ENCODE measurements around the gene ANKRD17. TPM values are rescaled to one million over a fixed set of nuclear protein-coding genes. Genes with fewer than 3 reads are reported as not detected.

ANKRD17 gene
- total RNA-seq, 1 donor = 80.7 TPM

DNA sequence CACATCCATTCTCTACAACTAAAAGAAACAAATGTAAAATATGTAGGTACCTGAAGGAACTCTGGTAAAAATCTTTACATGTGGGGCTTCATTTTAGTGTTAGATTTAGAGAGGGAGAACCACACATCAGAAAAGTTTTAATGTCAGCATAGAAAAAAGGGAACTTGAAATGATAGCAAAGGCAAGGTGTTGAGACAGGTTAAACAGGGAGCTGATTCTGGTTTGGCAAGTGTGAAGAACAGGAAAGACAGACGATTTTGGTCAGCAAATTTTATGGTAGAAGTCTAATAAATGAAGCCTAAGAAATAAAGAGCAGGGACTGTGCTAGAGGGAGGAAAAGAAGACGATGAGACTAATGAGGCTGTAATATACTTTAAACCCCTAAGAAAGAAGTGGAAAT, 121.5 kb downstream of the ANKRD17 start:
- H3K4me3 ChIP-seq (ENCODE audit: low read depth, low read length) = no peak overlapping the region
- DNase-seq (ENCODE audit: low read depth) = no peak
- TF ChIP-seq, protein P1, sequence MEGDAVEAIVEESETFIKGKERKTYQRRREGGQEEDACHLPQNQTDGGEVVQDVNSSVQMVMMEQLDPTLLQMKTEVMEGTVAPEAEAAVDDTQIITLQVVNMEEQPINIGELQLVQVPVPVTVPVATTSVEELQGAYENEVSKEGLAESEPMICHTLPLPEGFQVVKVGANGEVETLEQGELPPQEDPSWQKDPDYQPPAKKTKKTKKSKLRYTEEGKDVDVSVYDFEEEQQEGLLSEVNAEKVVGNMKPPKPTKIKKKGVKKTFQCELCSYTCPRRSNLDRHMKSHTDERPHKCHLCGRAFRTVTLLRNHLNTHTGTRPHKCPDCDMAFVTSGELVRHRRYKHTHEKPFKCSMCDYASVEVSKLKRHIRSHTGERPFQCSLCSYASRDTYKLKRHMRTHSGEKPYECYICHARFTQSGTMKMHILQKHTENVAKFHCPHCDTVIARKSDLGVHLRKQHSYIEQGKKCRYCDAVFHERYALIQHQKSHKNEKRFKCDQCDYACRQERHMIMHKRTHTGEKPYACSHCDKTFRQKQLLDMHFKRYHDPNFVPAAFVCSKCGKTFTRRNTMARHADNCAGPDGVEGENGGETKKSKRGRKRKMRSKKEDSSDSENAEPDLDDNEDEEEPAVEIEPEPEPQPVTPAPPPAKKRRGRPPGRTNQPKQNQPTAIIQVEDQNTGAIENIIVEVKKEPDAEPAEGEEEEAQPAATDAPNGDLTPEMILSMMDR (IDR thresholded peaks at IDR 0.05; ENCODE audit: insufficient read depth, low read depth, low read length) = no peak

DNA sequence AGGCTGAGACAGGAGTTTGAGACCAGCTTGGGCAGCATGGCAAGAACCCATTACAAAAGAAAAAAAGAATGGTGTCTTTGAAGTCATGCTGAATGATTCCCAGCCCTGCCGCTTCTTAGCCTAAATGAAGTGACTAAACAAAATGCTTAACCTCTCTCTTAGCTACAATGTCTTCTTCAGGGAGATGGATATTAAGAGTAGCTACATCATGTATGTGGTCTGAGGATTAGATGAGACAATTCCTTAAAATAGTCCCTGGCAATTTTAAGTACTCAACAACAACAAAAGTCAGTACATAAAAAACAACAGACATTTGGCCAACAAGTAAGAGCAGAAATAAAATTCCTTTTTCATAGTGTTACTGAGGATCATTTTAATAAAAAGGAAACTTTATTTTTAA, 124.8 kb downstream of the ANKRD17 start:
- TF ChIP-seq, protein P1 (IDR thresholded peaks at IDR 0.05; ENCODE audit: insufficient read depth, low read depth, low read length) = no peak
- H3K4me3 ChIP-seq (ENCODE audit: low read depth, low read length) = no peak overlapping the region

GRCh38 chr4:73131281-73131680, 127.3 kb downstream of the ANKRD17 start:
- DNase-seq (ENCODE audit: low read depth) = no peak
- H3K4me3 ChIP-seq (ENCODE audit: low read depth, low read length) = no peak overlapping the region
- TF ChIP-seq, protein P1 (IDR thresholded peaks at IDR 0.05; ENCODE audit: insufficient read depth, low read depth, low read length) = no peak

More for the DNA sequence above, 124.8 kb downstream of the ANKRD17 start:
- no peak for DNase-seq (ENCODE audit: low read depth)

DNA sequence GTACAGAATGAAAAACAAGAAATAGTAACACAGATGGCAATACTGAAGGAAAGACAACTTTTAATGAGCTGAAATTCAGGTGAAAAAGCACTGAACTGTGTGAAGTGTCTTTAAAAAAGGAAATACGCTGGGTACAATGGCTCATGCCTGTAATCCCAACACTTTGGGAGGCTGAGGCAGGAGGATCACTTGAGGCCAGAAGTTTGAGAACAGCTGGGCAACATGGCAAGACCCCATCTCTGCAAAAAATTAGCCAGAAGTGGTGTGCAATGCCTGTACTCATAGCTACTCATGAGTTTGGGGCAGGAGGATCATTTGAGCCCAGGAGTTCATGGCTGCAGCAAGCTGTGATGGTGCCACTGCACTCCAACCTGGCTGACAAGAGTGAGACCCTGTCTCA, 129.3 kb downstream of the ANKRD17 start:
- TF ChIP-seq, protein P1 (IDR thresholded peaks at IDR 0.05; ENCODE audit: insufficient read depth, low read depth, low read length) = no peak
- H3K4me3 ChIP-seq (ENCODE audit: low read depth, low read length) = no peak overlapping the region
- no peak for DNase-seq (ENCODE audit: low read depth)

- TF ChIP-seq, protein P1 (IDR thresholded peaks at IDR 0.05; ENCODE audit: insufficient read depth, low read depth, low read length) = peak; percentile 44
- DNase-seq (ENCODE audit: low read depth) = peak; percentile 19
- no peak overlapping the region for H3K4me3 ChIP-seq (ENCODE audit: low read depth, low read length)
Observed at GRCh38 chr4:73127839-73128453, 130.7 kb downstream of the ANKRD17 start.

DNA sequence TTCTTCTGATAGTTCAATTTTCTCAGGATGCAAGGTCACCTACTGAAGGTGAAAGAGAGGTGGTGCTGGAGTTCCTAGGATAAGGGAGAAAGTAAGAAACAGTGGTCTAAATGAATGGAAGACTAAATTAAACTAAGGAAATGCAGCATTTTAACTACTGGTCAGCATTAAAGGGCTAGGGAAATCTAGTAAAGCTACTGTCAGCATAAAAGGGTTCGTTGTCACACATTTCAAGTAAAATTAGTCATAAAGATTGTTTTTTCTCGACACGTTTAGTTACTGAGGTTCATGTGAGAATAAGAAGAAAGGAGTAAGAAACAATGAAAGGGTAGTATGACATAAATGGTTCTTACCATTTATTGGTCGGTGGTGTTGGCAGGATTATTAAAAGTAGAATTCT, 149.1 kb downstream of the ANKRD17 start:
- TF ChIP-seq, protein P1 (IDR thresholded peaks at IDR 0.05; ENCODE audit: insufficient read depth, low read depth, low read length) = no peak
- no peak for DNase-seq (ENCODE audit: low read depth)
- no peak overlapping the region for H3K4me3 ChIP-seq (ENCODE audit: low read depth, low read length)

DNA sequence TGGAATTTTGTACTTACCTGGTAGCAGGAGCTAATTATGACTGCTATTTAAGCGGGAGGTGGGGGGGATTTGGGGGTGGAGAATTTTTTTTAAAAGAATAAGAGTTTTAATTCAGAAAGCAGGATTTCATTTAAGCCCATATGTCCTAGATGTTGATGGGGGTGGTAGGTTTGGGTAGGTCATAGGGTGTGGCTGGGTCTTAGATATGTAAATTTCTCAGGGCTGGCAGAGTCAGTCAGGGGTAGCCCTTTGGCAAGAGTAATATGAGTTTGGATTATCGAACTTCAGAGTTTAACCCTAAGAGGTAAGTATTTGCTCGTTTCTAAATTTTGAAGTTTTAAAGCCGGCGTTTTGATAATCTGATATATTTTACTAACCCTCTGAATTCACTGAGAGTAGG, 153.9 kb downstream of the ANKRD17 start:
- no peak overlapping the region for H3K4me3 ChIP-seq (ENCODE audit: low read depth, low read length)
- TF ChIP-seq, protein P1 (IDR thresholded peaks at IDR 0.05; ENCODE audit: insufficient read depth, low read depth, low read length) = no peak
- DNase-seq (ENCODE audit: low read depth) = no peak
